ENCODE data around the gene MORN1. TPM values are rescaled to one million over a fixed set of nuclear protein-coding genes. Genes with fewer than 3 reads are reported as not detected.

The MORN1 gene
- total RNA-seq, 1 donor from 2014 or later = 9.0 TPM

GRCh38 chr1:2407991-2408275, 16.6 kb upstream of the MORN1 start:
- no peak overlapping the region for H3K4me3 ChIP-seq
- DNase-seq = no peak
- no peak for ATAC-seq
- no peak for TF ChIP-seq CTCF (IDR thresholded peaks at IDR 0.05)
- no peak overlapping the region for H3K27ac ChIP-seq
- intact Hi-C loops (cut with DNase I) = no loop called here
- peaks cover 5% of the 10 kb centered on the region for H3K4me1 ChIP-seq
- H3K36me3 ChIP-seq = peaks cover 54% of the 10 kb centered on the region
- no peaks in the 10 kb centered on the region for H3K27me3 ChIP-seq
- H3K9me3 ChIP-seq = no peaks in the 10 kb centered on the region

- Histone ChIP-seq H3K4me1 (peaks cover 4% of the 10 kb centered on the region), H3K4me3 (no peak overlapping the region), H3K36me3 (peaks cover 60% of the 10 kb centered on the region), H3K27me3 (no peaks in the 10 kb centered on the region), H3K9me3 (no peaks in the 10 kb centered on the region), H3K27ac (no peak overlapping the region)
- DNase-seq (no peak), ATAC-seq (no peak)
- TF ChIP-seq CTCF (IDR thresholded peaks at IDR 0.05) = no peak
- intact Hi-C loops (cut with DNase I) = no loop called here
Observed at GRCh38 chr1:2407166-2407990, 16.0 kb upstream of the MORN1 start.

DNA sequence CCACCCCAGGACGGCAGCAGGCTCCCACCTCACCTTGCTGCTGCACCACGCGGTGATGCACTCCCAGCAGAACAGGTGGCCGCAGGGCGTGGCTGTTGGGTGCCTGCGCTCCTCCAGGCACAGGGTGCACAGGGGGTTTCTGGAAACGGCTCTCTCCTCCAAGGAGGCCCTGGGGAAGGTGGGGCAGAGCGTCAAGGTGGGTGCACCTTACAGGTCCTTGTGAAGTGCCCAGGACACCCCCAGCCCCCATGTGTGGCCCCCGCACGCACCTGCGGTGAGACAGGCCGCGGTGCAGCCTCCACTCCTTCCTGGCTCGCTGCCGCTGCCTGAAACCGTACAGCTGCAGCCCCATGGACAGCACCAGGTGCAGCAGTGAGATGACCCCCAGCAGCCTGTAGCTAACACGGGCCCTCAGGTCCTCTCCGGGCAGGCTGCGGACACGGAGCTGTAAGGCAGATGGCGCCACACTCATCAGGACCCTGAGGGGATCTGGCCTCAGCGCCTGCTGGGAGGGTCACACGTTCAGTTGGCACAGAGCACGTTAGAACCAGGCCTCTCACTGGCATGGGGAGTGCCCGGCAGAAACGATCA, 15.2 kb upstream of the MORN1 start:
- intact Hi-C loops (cut with DNase I) = no loop called here
- ATAC-seq (no peak), DNase-seq (no peak)
- Histone ChIP-seq H3K27ac (no peak overlapping the region), H3K27me3 (no peaks in the 10 kb centered on the region), H3K4me3 (no peak overlapping the region), H3K4me1 (peaks cover under 1% of the 10 kb centered on the region), H3K9me3 (no peaks in the 10 kb centered on the region), H3K36me3 (peaks cover 68% of the 10 kb centered on the region)
- TF ChIP-seq CTCF (IDR thresholded peaks at IDR 0.05) = no peak

GRCh38 chr1:2405588-2406295, 14.4 kb upstream of the MORN1 start:
- no peak overlapping the region for H3K4me3 ChIP-seq
- no peaks in the 10 kb centered on the region for H3K27me3 ChIP-seq
- H3K36me3 ChIP-seq = peaks cover 72% of the 10 kb centered on the region
- no peak for TF ChIP-seq CTCF (IDR thresholded peaks at IDR 0.05)
- no peaks in the 10 kb centered on the region for H3K9me3 ChIP-seq
- H3K4me1 ChIP-seq = no peaks in the 10 kb centered on the region
- intact Hi-C loops (cut with DNase I) = no loop called here
- DNase-seq (no peak), ATAC-seq (no peak)
- no peak overlapping the region for H3K27ac ChIP-seq

- DNase-seq = no peak
- Histone ChIP-seq H3K9me3 (no peaks in the 10 kb centered on the region), H3K4me1 (no peaks in the 10 kb centered on the region), H3K27me3 (no peaks in the 10 kb centered on the region), H3K36me3 (peaks cover 78% of the 10 kb centered on the region), H3K4me3 (no peak overlapping the region), H3K27ac (no peak overlapping the region)
- no peak for ATAC-seq
- no peak for TF ChIP-seq CTCF (IDR thresholded peaks at IDR 0.05)
- intact Hi-C loops (cut with DNase I) = no loop called here
Observed at GRCh38 chr1:2404890-2405511, 13.6 kb upstream of the MORN1 start.

Measured in upper lobe of right lung (tissue), 1 donor.